ENCODE data around the gene CCDC83.

DNA sequence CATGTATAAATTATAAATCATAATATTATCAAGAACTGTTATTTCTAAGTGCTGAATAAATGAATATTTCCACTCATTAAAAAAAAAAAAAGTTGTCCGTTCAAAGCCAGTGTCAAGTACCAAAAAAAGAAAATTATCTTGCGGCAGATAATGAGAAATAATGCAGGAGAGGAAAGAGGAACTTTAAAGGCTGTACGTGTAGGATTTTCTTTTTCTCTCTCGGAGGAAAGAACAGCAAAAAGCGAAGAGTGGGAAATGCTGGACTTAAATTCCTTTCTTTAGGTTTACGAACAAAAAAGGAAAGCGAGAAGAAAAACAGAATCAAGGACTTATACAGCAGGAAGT is 999 bp upstream of the CCDC83 start:
- TF ChIP-seq EZH2 (IDR thresholded peaks at IDR 0.05; ENCODE audit: insufficient read depth, poor library complexity, severe bottlenecking): no peak
- no peak for TF ChIP-seq EZH2phosphoT487 (IDR thresholded peaks at IDR 0.05; ENCODE audit: insufficient read depth, low read depth)

Data from GM23248 (cell line).